ENCODE results near the gene KCNJ10.

The KCNJ10 gene

GRCh38 chr1:159951551-159951950, 118.4 kb downstream of the KCNJ10 start (continued):
- TF ChIP-seq PATZ1 (CRISPR knock-in tag; IDR thresholded peaks at IDR 0.05; ENCODE audit: borderline replicate concordance), result no peak
- no peak for TF ChIP-seq SNAI2 (CRISPR knock-in tag; IDR thresholded peaks at IDR 0.05)
- no peak for TF ChIP-seq CSRNP3 (CRISPR knock-in tag; IDR thresholded peaks at IDR 0.05)
- TF ChIP-seq RARB (CRISPR knock-in tag; IDR thresholded peaks at IDR 0.05), result no peak
- no peak for TF ChIP-seq ZFP3 (CRISPR knock-in tag; IDR thresholded peaks at IDR 0.05)
- TF ChIP-seq TCF4 (CRISPR knock-in tag; IDR thresholded peaks at IDR 0.05; ENCODE audit: borderline replicate concordance), result no peak
- TF ChIP-seq POU6F1 (CRISPR knock-in tag; IDR thresholded peaks at IDR 0.05; ENCODE audit: borderline replicate concordance, low read depth), result no peak

GRCh38 chr1:159951016-159951415, 118.9 kb downstream of the KCNJ10 start:
- ATAC-seq, result no peak
- TF ChIP-seq CREB5 (CRISPR knock-in tag; IDR thresholded peaks at IDR 0.05; ENCODE audit: low read depth) (no peak), ZNF565 (CRISPR knock-in tag; conservative IDR thresholded peaks at IDR 0.05; ENCODE audit: low read depth) (no peak), ZNF70 (CRISPR knock-in tag; IDR thresholded peaks at IDR 0.05) (no peak), SNAI2 (CRISPR knock-in tag; IDR thresholded peaks at IDR 0.05) (no peak), POU6F1 (CRISPR knock-in tag; IDR thresholded peaks at IDR 0.05; ENCODE audit: borderline replicate concordance, low read depth) (no peak), TCF4 (CRISPR knock-in tag; IDR thresholded peaks at IDR 0.05; ENCODE audit: borderline replicate concordance) (no peak), OSR1 (CRISPR knock-in tag; IDR thresholded peaks at IDR 0.05) (no peak), GLIS3 (CRISPR knock-in tag; IDR thresholded peaks at IDR 0.05) (no peak), ZFP3 (CRISPR knock-in tag; IDR thresholded peaks at IDR 0.05) (no peak), ESRRG (CRISPR knock-in tag; IDR thresholded peaks at IDR 0.05) (no peak), BACH2 (CRISPR knock-in tag; IDR thresholded peaks at IDR 0.05; ENCODE audit: borderline replicate concordance) (no peak), TSHZ2 (CRISPR knock-in tag; IDR thresholded peaks at IDR 0.05) (no peak), ARNTL (CRISPR knock-in tag; IDR thresholded peaks at IDR 0.05; ENCODE audit: borderline replicate concordance, low read depth) (no peak), ISL1 (CRISPR knock-in tag; IDR thresholded peaks at IDR 0.05) (no peak), RARB (CRISPR knock-in tag; IDR thresholded peaks at IDR 0.05) (no peak), ZNF8 (CRISPR knock-in tag; IDR thresholded peaks at IDR 0.05) (no peak), PPARA (CRISPR knock-in tag; IDR thresholded peaks at IDR 0.05; ENCODE audit: borderline replicate concordance) (no peak)

GRCh38 chr1:159949981-159950381, 120.0 kb downstream of the KCNJ10 start:
- ATAC-seq, result no peak
- TF ChIP-seq SNAI2 (CRISPR knock-in tag; IDR thresholded peaks at IDR 0.05) (no peak), POU6F1 (CRISPR knock-in tag; IDR thresholded peaks at IDR 0.05; ENCODE audit: borderline replicate concordance, low read depth) (no peak), GLIS3 (CRISPR knock-in tag; IDR thresholded peaks at IDR 0.05) (no peak), TSHZ2 (CRISPR knock-in tag; IDR thresholded peaks at IDR 0.05) (no peak), ZNF8 (CRISPR knock-in tag; IDR thresholded peaks at IDR 0.05) (no peak), BACH2 (CRISPR knock-in tag; IDR thresholded peaks at IDR 0.05; ENCODE audit: borderline replicate concordance) (no peak), TOX (CRISPR knock-in tag; IDR thresholded peaks at IDR 0.05; ENCODE audit: borderline replicate concordance) (no peak), ZFP3 (CRISPR knock-in tag; IDR thresholded peaks at IDR 0.05) (no peak), ZFP30 (CRISPR knock-in tag; IDR thresholded peaks at IDR 0.05) (no peak), ARNTL (CRISPR knock-in tag; IDR thresholded peaks at IDR 0.05; ENCODE audit: borderline replicate concordance, low read depth) (no peak), ESRRG (CRISPR knock-in tag; IDR thresholded peaks at IDR 0.05) (no peak), ISL1 (CRISPR knock-in tag; IDR thresholded peaks at IDR 0.05) (no peak), ZNF70 (CRISPR knock-in tag; IDR thresholded peaks at IDR 0.05) (no peak), RARB (CRISPR knock-in tag; IDR thresholded peaks at IDR 0.05) (no peak)
